ENCODE data around the gene PCDH9.

PCDH9 gene

GRCh38 chr13:67208552-67208951 is 21.6 kb downstream of the PCDH9 start:
- DNase-seq (ENCODE audit: low read depth): no peak
- no peak overlapping the region for H3K4me3 ChIP-seq (ENCODE audit: low read depth, low read length)
- TF ChIP-seq POLR2A (IDR thresholded peaks at IDR 0.05; ENCODE audit: extremely low read depth, insufficient read length) (no peak), CTCF (IDR thresholded peaks at IDR 0.05; ENCODE audit: low read depth, low read length) (no peak), MYC (IDR thresholded peaks at IDR 0.05; ENCODE audit: low read depth, low read length) (no peak)
- TF ChIP-seq, protein P1, sequence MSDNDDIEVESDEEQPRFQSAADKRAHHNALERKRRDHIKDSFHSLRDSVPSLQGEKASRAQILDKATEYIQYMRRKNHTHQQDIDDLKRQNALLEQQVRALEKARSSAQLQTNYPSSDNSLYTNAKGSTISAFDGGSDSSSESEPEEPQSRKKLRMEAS (IDR thresholded peaks at IDR 0.05; ENCODE audit: low read depth, low read length): no peak

GRCh38 chr13:67204764-67205163 is 25.4 kb downstream of the PCDH9 start:
- no peak for DNase-seq (ENCODE audit: low read depth)
- H3K4me3 ChIP-seq (ENCODE audit: low read depth, low read length): no peak overlapping the region
- TF ChIP-seq, protein P1 (IDR thresholded peaks at IDR 0.05; ENCODE audit: low read depth, low read length): no peak
- TF ChIP-seq POLR2A (IDR thresholded peaks at IDR 0.05; ENCODE audit: extremely low read depth, insufficient read length) (no peak), CTCF (IDR thresholded peaks at IDR 0.05; ENCODE audit: low read depth, low read length) (no peak), MYC (IDR thresholded peaks at IDR 0.05; ENCODE audit: low read depth, low read length) (no peak)

GRCh38 chr13:67200605-67201004 is 29.5 kb downstream of the PCDH9 start:
- H3K4me3 ChIP-seq (ENCODE audit: low read depth, low read length): no peak overlapping the region
- no peak for DNase-seq (ENCODE audit: low read depth)
- TF ChIP-seq, protein P1 (IDR thresholded peaks at IDR 0.05; ENCODE audit: low read depth, low read length): no peak
- TF ChIP-seq CTCF (IDR thresholded peaks at IDR 0.05; ENCODE audit: low read depth, low read length) (no peak), MYC (IDR thresholded peaks at IDR 0.05; ENCODE audit: low read depth, low read length) (no peak), POLR2A (IDR thresholded peaks at IDR 0.05; ENCODE audit: extremely low read depth, insufficient read length) (no peak)

- no peak for DNase-seq (ENCODE audit: low read depth)
- no peak overlapping the region for H3K4me3 ChIP-seq (ENCODE audit: low read depth, low read length)
- TF ChIP-seq MYC (IDR thresholded peaks at IDR 0.05; ENCODE audit: low read depth, low read length): no peak
- TF ChIP-seq, protein P1 (IDR thresholded peaks at IDR 0.05; ENCODE audit: low read depth, low read length): no peak
- no peak for TF ChIP-seq POLR2A (IDR thresholded peaks at IDR 0.05; ENCODE audit: extremely low read depth, insufficient read length)
- TF ChIP-seq CTCF (IDR thresholded peaks at IDR 0.05; ENCODE audit: low read depth, low read length): no peak
These were observed 30.0 kb downstream of the PCDH9 start for GRCh38 chr13:67200183-67200582.

GRCh38 chr13:67197704-67198103 is 32.4 kb downstream of the PCDH9 start:
- TF ChIP-seq POLR2A (IDR thresholded peaks at IDR 0.05; ENCODE audit: extremely low read depth, insufficient read length): no peak
- TF ChIP-seq, protein P1 (IDR thresholded peaks at IDR 0.05; ENCODE audit: low read depth, low read length): no peak
- TF ChIP-seq MYC (IDR thresholded peaks at IDR 0.05; ENCODE audit: low read depth, low read length): no peak
- TF ChIP-seq CTCF (IDR thresholded peaks at IDR 0.05; ENCODE audit: low read depth, low read length): no peak
- no peak for DNase-seq (ENCODE audit: low read depth)

GRCh38 chr13:67193979-67194378 is 36.2 kb downstream of the PCDH9 start:
- DNase-seq (ENCODE audit: low read depth): no peak
- TF ChIP-seq MYC (IDR thresholded peaks at IDR 0.05; ENCODE audit: low read depth, low read length) (no peak), POLR2A (IDR thresholded peaks at IDR 0.05; ENCODE audit: extremely low read depth, insufficient read length) (no peak), CTCF (IDR thresholded peaks at IDR 0.05; ENCODE audit: low read depth, low read length) (no peak)
- TF ChIP-seq, protein P1 (IDR thresholded peaks at IDR 0.05; ENCODE audit: low read depth, low read length): no peak

More at GRCh38 chr13:67197704-67198103, 32.4 kb downstream of the PCDH9 start:
- H3K4me3 ChIP-seq (ENCODE audit: low read depth, low read length): no peak overlapping the region

More at GRCh38 chr13:67193979-67194378, 36.2 kb downstream of the PCDH9 start:
- H3K4me3 ChIP-seq (ENCODE audit: low read depth, low read length): no peak overlapping the region
